ENCODE results near the gene KIAA1328. TPM values are rescaled to one million over a fixed set of nuclear protein-coding genes. Genes with fewer than 3 reads are reported as not detected.

KIAA1328 gene
- total and polyA plus RNA-seq, 4 donors, result 2.8 to 48.1 (median 7.0) TPM

GRCh38 chr18:37184209-37184868, 355.4 kb downstream of the KIAA1328 start:
- no peak for TF ChIP-seq CTCF (IDR thresholded peaks at IDR 0.05; ENCODE audit: control extremely low read depth, extremely low read depth)
- Histone ChIP-seq H3K9me3 (ENCODE audit: control insufficient read depth in 4 of 4, insufficient read depth in 3 of 4, low read length in 3 of 4) (no peaks in the 10 kb centered on the region), H3K27me3 (ENCODE audit: control insufficient read depth in 3 of 3, insufficient read depth in 3 of 3, low read length in 2 of 3) (no peaks in the 10 kb centered on the region), H3K4me1 (ENCODE audit: control insufficient read depth in 5 of 5, insufficient read depth in 5 of 5, low read length in 5 of 5) (peaks cover 0 to 3% (median 0%) of the 10 kb centered on the region in 5 donors), H3K27ac (ENCODE audit: low read depth in 1 of 2, low read length in 1 of 2) (no peak overlapping the region), H3K36me3 (ENCODE audit: control insufficient read depth in 4 of 4, insufficient read depth in 4 of 4, low read length in 4 of 4) (no peaks in the 10 kb centered on the region), H3K9ac (ENCODE audit: insufficient read depth in 1 of 2, low read length in 2 of 2) (no peak overlapping the region), H3K4me3 (no peak overlapping the region)
- 91 to 96% methylated on average over 4 of the region's 4 CpGs for WGBS, 2 donors
- ATAC-seq (ENCODE audit: insufficient read depth, low FRiP score) (no peak), DNase-seq (no peak)

DNA sequence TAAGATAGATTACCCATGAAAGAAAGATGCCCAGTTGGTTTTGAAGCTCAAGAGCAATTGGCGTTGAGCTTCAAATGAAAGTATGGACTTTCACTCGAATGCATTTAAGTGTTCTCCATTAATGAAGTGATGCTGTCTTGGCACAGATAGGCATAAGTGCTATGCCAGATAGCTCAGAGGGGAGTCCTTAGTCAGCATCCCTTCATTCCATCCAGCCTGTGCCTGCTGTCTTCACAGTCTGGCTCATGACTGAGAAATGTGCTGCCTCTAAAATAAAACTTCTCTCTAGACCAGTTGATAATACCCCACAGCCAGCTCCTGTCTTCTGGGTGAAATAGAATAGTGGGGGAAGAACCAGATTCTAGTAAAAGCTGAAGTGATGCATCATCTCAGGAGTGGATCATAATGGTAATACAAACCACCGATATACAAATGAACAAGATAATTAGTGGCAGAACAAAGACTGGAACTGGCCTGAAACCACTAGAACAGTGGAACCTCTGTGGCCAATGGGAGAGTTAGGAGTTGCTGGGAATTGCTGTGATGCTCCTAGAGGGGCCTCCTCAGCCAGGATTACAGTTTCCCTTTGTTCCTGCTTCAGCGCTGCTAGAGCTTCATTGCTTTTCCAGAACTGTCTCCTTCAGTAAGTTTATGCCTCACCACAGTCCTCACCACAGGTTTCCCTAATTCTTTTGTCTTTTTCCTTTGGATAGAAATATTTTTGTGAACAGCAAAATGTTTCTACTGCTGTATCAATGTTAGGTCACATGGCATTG, 359.3 kb downstream of the KIAA1328 start:
- H3K4me1 ChIP-seq (ENCODE audit: control insufficient read depth in 5 of 5, insufficient read depth in 5 of 5, low read length in 5 of 5), result no peaks in the 10 kb centered on the region
- 93 to 95% methylated on average over 4 of the region's 4 CpGs for WGBS, 2 donors
- no peaks in the 10 kb centered on the region for H3K27me3 ChIP-seq (ENCODE audit: control insufficient read depth in 3 of 3, insufficient read depth in 3 of 3, low read length in 2 of 3)
- no peaks in the 10 kb centered on the region for H3K9me3 ChIP-seq (ENCODE audit: control insufficient read depth in 4 of 4, insufficient read depth in 3 of 4, low read length in 3 of 4)
- ATAC-seq (ENCODE audit: insufficient read depth, low FRiP score), result no peak
- H3K9ac ChIP-seq (ENCODE audit: insufficient read depth in 1 of 2, low read length in 2 of 2), result no peak overlapping the region
- no peak overlapping the region for H3K4me3 ChIP-seq
- no peak for TF ChIP-seq CTCF (IDR thresholded peaks at IDR 0.05; ENCODE audit: control extremely low read depth, extremely low read depth)
- no peak for DNase-seq
- no peaks in the 10 kb centered on the region for H3K36me3 ChIP-seq (ENCODE audit: control insufficient read depth in 4 of 4, insufficient read depth in 4 of 4, low read length in 4 of 4)
- H3K27ac ChIP-seq (ENCODE audit: low read depth in 1 of 2, low read length in 1 of 2), result no peak overlapping the region

DNA sequence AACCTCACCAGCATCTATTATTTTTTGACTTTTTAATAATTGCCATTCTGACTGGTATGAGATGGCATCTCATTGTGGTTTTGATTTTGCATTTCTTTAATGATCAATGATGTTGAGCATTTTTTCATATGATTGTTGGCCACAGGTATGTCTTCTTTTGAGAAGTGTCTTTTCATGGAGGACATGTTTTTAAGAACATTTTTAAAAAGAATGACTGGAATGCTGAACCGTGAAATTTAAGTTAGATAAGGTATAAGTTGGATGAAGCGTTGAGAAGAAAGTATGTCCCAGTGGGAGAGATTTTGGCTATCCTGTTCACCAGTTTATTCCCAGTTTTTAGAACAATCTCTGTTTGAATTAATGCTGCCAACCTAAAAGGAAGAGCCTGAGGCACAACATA, 370.8 kb downstream of the KIAA1328 start:
- H3K27ac ChIP-seq (ENCODE audit: low read depth in 1 of 2, low read length in 1 of 2), result no peak overlapping the region
- DNase-seq (no peak), ATAC-seq (ENCODE audit: insufficient read depth, low FRiP score) (no peak)
- TF ChIP-seq CTCF (IDR thresholded peaks at IDR 0.05; ENCODE audit: control extremely low read depth, extremely low read depth), result no peak
- H3K36me3 ChIP-seq (ENCODE audit: control insufficient read depth in 4 of 4, insufficient read depth in 4 of 4, low read length in 4 of 4), result no peaks in the 10 kb centered on the region
- peaks cover 0 to 2% (median 0%) of the 10 kb centered on the region in 4 donors for H3K9me3 ChIP-seq (ENCODE audit: control insufficient read depth in 4 of 4, insufficient read depth in 3 of 4, low read length in 3 of 4)
- H3K27me3 ChIP-seq (ENCODE audit: control insufficient read depth in 3 of 3, insufficient read depth in 3 of 3, low read length in 2 of 3), result no peaks in the 10 kb centered on the region
- no peaks in the 10 kb centered on the region for H3K4me1 ChIP-seq (ENCODE audit: control insufficient read depth in 5 of 5, insufficient read depth in 5 of 5, low read length in 5 of 5)
- H3K9ac ChIP-seq (ENCODE audit: insufficient read depth in 1 of 2, low read length in 2 of 2), result no peak overlapping the region
- WGBS, 2 donors, result 91 to 95% methylated on average over 2 of the region's 2 CpGs
- H3K4me3 ChIP-seq, result no peak overlapping the region
